Neuronal stem cell (in vitro differentiated cells): ENCODE results near the gene PKD1.

Experiments used
- DNase-seq: peaks from one replicate; pipeline ENCODE4 v3.0.0-alpha.2; 2013; ENCODE audit warnings: low spot score
- H2AFZ ChIP-seq: one replicate; pipeline ENCODE4 v1.6.1; 2013; ENCODE audit warnings: mild to moderate bottlenecking, low read length, inconsistent platforms
- H2AK5ac ChIP-seq: 2 replicates; pipeline ENCODE4 v1.6.1; 2013; ENCODE audit warnings: low read depth, mild to moderate bottlenecking, inconsistent platforms, low read length, moderate library complexity, mixed read lengths
- H2BK120ac ChIP-seq: 2 replicates; pipeline ENCODE4 v1.6.1; 2013; ENCODE audit warnings: low read depth, mild to moderate bottlenecking, inconsistent platforms, low read length, moderate library complexity, mixed read lengths
- H2BK12ac ChIP-seq: one replicate; pipeline ENCODE4 v1.6.1; 2013; ENCODE audit warnings: low read length, inconsistent platforms
- H2BK15ac ChIP-seq: 2 replicates; pipeline ENCODE4 v1.6.1; 2013; ENCODE audit warnings: mild to moderate bottlenecking, low read length, inconsistent platforms, mixed read lengths
- H2BK5ac ChIP-seq: one replicate; pipeline ENCODE4 v1.6.1; 2013; ENCODE audit warnings: inconsistent platforms, mild to moderate bottlenecking, low read length, moderate library complexity
- H3K14ac ChIP-seq: one replicate; pipeline ENCODE4 v1.6.1; 2013; ENCODE audit warnings: low read length, inconsistent platforms
- H3K18ac ChIP-seq: 2 replicates; pipeline ENCODE4 v1.6.1; 2013; ENCODE audit warnings: low read length, inconsistent platforms
- H3K23ac ChIP-seq: 2 replicates; pipeline ENCODE4 v1.6.1; 2013; ENCODE audit warnings: low read depth, mild to moderate bottlenecking, mixed read lengths, low read length, inconsistent platforms; ENCODE audit not compliant: poor library complexity
- H3K27ac ChIP-seq: replicated peaks from 3 replicates; pipeline ENCODE4 v1.5.1; 2013; ENCODE audit warnings: low read length, inconsistent platforms
- H3K27me3 ChIP-seq, 3 experiments: 2 replicates each; pipeline ENCODE4 v1.6.1; 2013; ENCODE audit warnings: low read length in 3 of 3, mild to moderate bottlenecking in 2 of 3, inconsistent platforms in 1 of 3, low read depth in 1 of 3, mixed read lengths in 1 of 3, moderate library complexity in 1 of 3; ENCODE audit not compliant: control insufficient read depth in 3 of 3, insufficient read depth in 3 of 3
- H3K36me3 ChIP-seq, 2 donors: replicated peaks in 1 of 2; 2 replicates each; pipeline ENCODE4 v1.6.1; 2013; ENCODE audit warnings: low read length in 2 of 2; ENCODE audit not compliant: control insufficient read depth in 2 of 2, insufficient read depth in 2 of 2
- H3K4ac ChIP-seq: 2 replicates; pipeline ENCODE4 v1.6.1; 2013; ENCODE audit warnings: inconsistent platforms, mild to moderate bottlenecking, low read length, moderate library complexity
- H3K4me1 ChIP-seq, 2 donors: 1 replicate in 1 of 2; 2 replicates in 1 of 2; pipeline ENCODE4 v1.6.1; 2013; ENCODE audit warnings: low read length in 2 of 2, low read depth in 1 of 2; ENCODE audit not compliant: control insufficient read depth in 2 of 2, insufficient read depth in 1 of 2
- H3K4me2 ChIP-seq: one replicate; pipeline ENCODE4 v1.6.1; 2013; ENCODE audit warnings: mild to moderate bottlenecking, low read length, inconsistent platforms; ENCODE audit not compliant: insufficient read depth, poor library complexity, severe bottlenecking
- H3K4me3 ChIP-seq, 2 donors: 2 replicates each; pipeline ENCODE4 v1.5.1; 2013; ENCODE audit warnings: low read length in 2 of 2, mild to moderate bottlenecking in 2 of 2, inconsistent platforms in 1 of 2, moderate library complexity in 1 of 2
- H3K79me1 ChIP-seq: one replicate; pipeline ENCODE4 v1.6.1; 2013; ENCODE audit warnings: low read depth, mild to moderate bottlenecking, inconsistent platforms, low read length, moderate library complexity
- H3K9ac ChIP-seq: one replicate; pipeline ENCODE4 v1.6.1; 2013; ENCODE audit warnings: mild to moderate bottlenecking, low read depth, low read length, inconsistent platforms; ENCODE audit not compliant: poor library complexity
- H3K9me3 ChIP-seq, 2 donors: replicated peaks in 1 of 2; 2 replicates each; pipeline versions ENCODE3 to v1.6.1; 2013; ENCODE audit warnings: low read length in 2 of 2, mild to moderate bottlenecking in 2 of 2, inconsistent platforms in 1 of 2, low read depth in 1 of 2, mixed read lengths in 1 of 2, moderate library complexity in 1 of 2; ENCODE audit not compliant: control insufficient read depth in 2 of 2, insufficient read depth in 1 of 2
- H4K8ac ChIP-seq: one replicate; pipeline ENCODE4 v1.6.1; 2013; ENCODE audit warnings: low read depth, mild to moderate bottlenecking, inconsistent platforms, low read length, moderate library complexity
- H4K91ac ChIP-seq: one replicate; pipeline ENCODE4 v1.6.1; 2013; ENCODE audit warnings: low read length, low read depth, mild to moderate bottlenecking, inconsistent platforms; ENCODE audit not compliant: poor library complexity
- WGBS, 2 donors: extraction: QIAGEN DNeasy Blood & Tissue Kit; methylation state at CpG; one replicate each; pipeline ENCODE4 v1.1.7; 2013; ENCODE audit warnings: missing lambda C conversion rate in 2 of 2, mixed read lengths in 1 of 2; ENCODE audit not compliant: insufficient read length in 2 of 2, insufficient replicate concordance in 1 of 2; ENCODE audit errors: extremely low coverage in 2 of 2; 5-methylcytosine and 5-hydroxymethylcytosine counted together

Gene PKD1

GRCh38 chr16:2181952-2182351 lies 46.3 kb upstream of the PKD1 start:
- no peak overlapping the region for H2AFZ ChIP-seq
- WGBS, 2 donors: no CpG with 5 or more reads among the region's 20 CpGs
- H3K79me1 ChIP-seq: peaks cover 2% of the 10 kb centered on the region
- no peak overlapping the region for H3K4ac ChIP-seq
- H3K14ac ChIP-seq: no peak overlapping the region
- no peak overlapping the region for H3K18ac ChIP-seq
- no peak overlapping the region for H3K4me3 ChIP-seq
- H2BK120ac ChIP-seq: no peak overlapping the region
- H3K9me3 ChIP-seq: no peaks in the 10 kb centered on the region
- no peak overlapping the region for H3K4me2 ChIP-seq
- H3K27me3 ChIP-seq: no peaks in the 10 kb centered on the region
- peak overlapping the region; percentile 54 for H2BK5ac ChIP-seq
- H4K91ac ChIP-seq: no peak overlapping the region
- no peak overlapping the region for H2BK12ac ChIP-seq
- no peak overlapping the region for H3K9ac ChIP-seq
- no peak overlapping the region for H2BK15ac ChIP-seq
- no peak overlapping the region for H3K27ac ChIP-seq
- peak overlapping the region; percentile 60 for H3K23ac ChIP-seq
- no peak for DNase-seq
- H3K36me3 ChIP-seq: peaks cover 3 to 30% of the 10 kb centered on the region in 2 donors
- no peak overlapping the region for H2AK5ac ChIP-seq
- H3K4me1 ChIP-seq: peaks cover 0 to 3% of the 10 kb centered on the region in 2 donors
- H4K8ac ChIP-seq: no peak overlapping the region

DNA sequence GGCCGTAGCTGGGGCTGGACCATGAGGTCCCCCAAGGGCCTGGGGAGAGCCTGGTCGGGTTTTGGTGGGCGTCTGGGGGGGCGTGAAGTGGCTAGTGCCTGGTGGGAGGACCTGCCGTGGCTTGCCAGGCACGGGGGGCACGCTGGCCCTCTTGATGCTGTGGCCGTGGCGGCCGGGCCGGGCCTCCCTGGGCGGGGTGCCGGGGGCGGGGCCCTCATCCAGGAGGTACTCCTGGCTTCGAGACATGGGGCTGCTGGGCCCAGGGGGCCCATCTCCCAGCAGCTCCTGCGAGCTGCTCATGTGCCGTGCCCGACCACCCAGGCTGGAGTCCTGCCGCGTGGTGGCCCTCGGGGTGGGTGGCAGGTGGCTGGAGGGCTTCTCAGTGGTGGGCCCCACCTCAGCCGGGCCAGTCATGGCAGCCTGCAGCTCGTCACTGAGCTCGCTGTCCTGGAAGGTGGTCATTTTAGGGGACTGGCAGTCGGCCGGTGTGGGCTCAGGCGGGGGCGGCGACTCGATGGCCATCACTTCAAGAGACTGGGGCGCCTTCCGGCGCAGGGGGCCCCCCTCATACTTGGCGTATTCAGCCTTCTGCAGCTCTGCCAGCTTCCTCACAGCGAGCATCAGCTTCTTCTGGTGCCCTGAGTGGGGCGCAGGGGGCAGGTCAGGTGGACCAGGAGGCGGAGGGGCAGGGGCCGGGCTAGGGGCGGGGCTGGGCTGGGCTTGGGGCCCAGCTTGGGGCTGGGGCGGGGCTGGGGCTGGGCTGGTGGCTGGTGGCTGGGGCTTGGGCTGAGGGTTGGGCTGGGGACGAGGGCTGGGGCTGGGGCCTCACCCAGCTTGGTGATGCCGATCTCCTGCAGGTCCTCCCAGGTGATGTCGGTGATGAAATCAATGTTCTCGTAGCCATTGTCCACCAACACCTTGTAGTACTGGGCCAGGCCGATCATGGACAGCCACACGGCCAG lies 45.5 kb upstream of the PKD1 start:
- Histone ChIP-seq H3K4me3 (no peak overlapping the region), H3K9ac (no peak overlapping the region)
- WGBS, 2 donors: no CpG with 5 or more reads among the region's 46 CpGs

GRCh38 chr16:2180461-2180860 lies 44.8 kb upstream of the PKD1 start:
- WGBS, 2 donors: no CpG with 5 or more reads among the region's 43 CpGs
- no peak overlapping the region for H2BK15ac ChIP-seq
- no peak overlapping the region for H4K91ac ChIP-seq
- peaks cover 11 to 44% of the 10 kb centered on the region in 2 donors for H3K36me3 ChIP-seq
- no peak for DNase-seq
- no peaks in the 10 kb centered on the region for H3K27me3 ChIP-seq
- H3K4me2 ChIP-seq: no peak overlapping the region
- H2AFZ ChIP-seq: no peak overlapping the region
- H2AK5ac ChIP-seq: peak overlapping the region; percentile 63
- no peak overlapping the region for H3K18ac ChIP-seq
- no peak overlapping the region for H4K8ac ChIP-seq
- H2BK12ac ChIP-seq: no peak overlapping the region
- H3K4me3 ChIP-seq: no peak overlapping the region
- H3K4ac ChIP-seq: peak overlapping the region; percentile 37
- H3K4me1 ChIP-seq: peaks cover 0 to 3% of the 10 kb centered on the region in 2 donors
- H3K14ac ChIP-seq: no peak overlapping the region
- H2BK120ac ChIP-seq: no peak overlapping the region
- no peaks in the 10 kb centered on the region for H3K9me3 ChIP-seq
- no peak overlapping the region for H3K9ac ChIP-seq
- no peak overlapping the region for H3K23ac ChIP-seq
- H3K27ac ChIP-seq: no peak overlapping the region
- peaks cover 2% of the 10 kb centered on the region for H3K79me1 ChIP-seq
- H2BK5ac ChIP-seq: no peak overlapping the region

More for the DNA sequence above, 45.5 kb upstream of the PKD1 start:
- Histone ChIP-seq H3K4me2 (no peak overlapping the region), H3K4ac (no peak overlapping the region), H3K18ac (peak overlapping the region; percentile 6), H2BK12ac (peak overlapping the region; percentile 22), H3K27ac (no peak overlapping the region), H3K79me1 (peaks cover 2% of the 10 kb centered on the region), H2BK15ac (no peak overlapping the region), H3K27me3 (no peaks in the 10 kb centered on the region), H3K23ac (peak overlapping the region; percentile 60), H3K9me3 (no peaks in the 10 kb centered on the region), H3K14ac (no peak overlapping the region), H4K8ac (no peak overlapping the region), H2AFZ (no peak overlapping the region), H2BK120ac (no peak overlapping the region), H2AK5ac (peak overlapping the region; percentile 63), H4K91ac (no peak overlapping the region), H2BK5ac (peak overlapping the region; percentile 54), H3K4me1 (peaks cover 0 to 3% of the 10 kb centered on the region in 2 donors), H3K36me3 (peaks cover 4 to 36% of the 10 kb centered on the region in 2 donors)
- no peak for DNase-seq

DNA sequence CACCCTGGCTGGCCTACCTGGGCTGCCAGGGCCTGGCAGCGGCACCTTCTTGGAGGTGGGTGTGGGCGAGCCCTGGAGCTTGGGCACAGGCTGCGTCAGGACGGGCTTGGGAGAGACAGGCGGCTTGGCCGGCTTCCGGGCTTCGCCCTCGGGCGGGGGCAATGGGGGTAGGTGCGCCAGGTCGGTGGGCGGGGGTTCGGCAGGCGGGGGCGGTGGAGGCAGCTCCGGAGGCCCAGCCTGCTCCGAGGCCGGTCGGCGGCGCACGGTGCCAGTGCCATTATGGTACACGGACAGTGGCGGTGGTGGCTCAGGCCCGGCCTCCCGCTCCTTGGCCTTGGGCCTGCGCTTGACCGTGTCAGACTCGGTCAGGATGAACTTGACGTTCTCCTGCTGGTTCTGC lies 43.9 kb upstream of the PKD1 start:
- no peak overlapping the region for H3K23ac ChIP-seq
- no peak overlapping the region for H2BK120ac ChIP-seq
- no peaks in the 10 kb centered on the region for H3K9me3 ChIP-seq
- H4K91ac ChIP-seq: no peak overlapping the region
- H2BK5ac ChIP-seq: no peak overlapping the region
- WGBS, 2 donors: no CpG with 5 or more reads among the region's 31 CpGs
- H4K8ac ChIP-seq: no peak overlapping the region
- H2AFZ ChIP-seq: no peak overlapping the region
- H3K9ac ChIP-seq: no peak overlapping the region
- peaks cover 2% of the 10 kb centered on the region for H3K79me1 ChIP-seq
- peaks cover 18 to 53% of the 10 kb centered on the region in 2 donors for H3K36me3 ChIP-seq
- H2BK15ac ChIP-seq: no peak overlapping the region
- no peak overlapping the region for H3K4me3 ChIP-seq
- H2BK12ac ChIP-seq: no peak overlapping the region
- H3K27me3 ChIP-seq: no peaks in the 10 kb centered on the region
- DNase-seq: no peak
- peaks cover 0 to 3% of the 10 kb centered on the region in 2 donors for H3K4me1 ChIP-seq
- H3K4ac ChIP-seq: no peak overlapping the region
- no peak overlapping the region for H3K27ac ChIP-seq
- peak overlapping the region; percentile 76 for H3K18ac ChIP-seq
- H2AK5ac ChIP-seq: peak overlapping the region; percentile 83
- H3K4me2 ChIP-seq: no peak overlapping the region
- no peak overlapping the region for H3K14ac ChIP-seq
